HG03571 (cell line): Measurements from ENCODE around the gene FGFBP1.
"Not testable (repeated sequence)": the region's sequence is repeated elsewhere in the genome, so short reads cannot be mapped to it uniquely, and the experiment has no call there.

Experiments used
- ATAC-seq: cut with Tn5 transposase; IDR thresholded peaks from one replicate; pipeline ENCODE4 v1.9.1; 2021; ENCODE audit not compliant: unreplicated experiment

FGFBP1 gene

GRCh38 chr4:15947684-15948083 lies 9.1 kb upstream of the FGFBP1 start:
- no peak for ATAC-seq

- ATAC-seq: no peak
Observed at GRCh38 chr4:15945516-15945915, 7.0 kb upstream of the FGFBP1 start.

DNA sequence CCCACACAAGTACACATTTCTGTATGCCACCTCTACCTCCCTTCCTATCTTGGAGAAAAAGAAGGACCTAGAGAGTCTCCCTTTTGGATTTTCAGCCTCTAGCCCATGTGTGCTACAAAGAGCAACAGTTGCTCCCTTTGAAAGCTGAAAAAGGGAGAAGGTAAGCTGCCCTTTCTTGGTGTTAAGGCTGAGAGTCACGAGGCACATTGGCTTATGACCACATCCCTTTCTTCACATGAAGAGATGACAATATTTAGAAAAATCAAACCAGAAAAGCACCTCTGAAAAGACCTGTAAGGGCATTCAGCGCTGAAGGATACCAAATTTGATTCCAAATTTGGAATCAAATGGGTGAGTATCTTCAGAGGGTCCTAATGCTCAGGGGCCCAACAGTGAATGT lies 6.4 kb upstream of the FGFBP1 start:
- no peak for ATAC-seq

- no peak for ATAC-seq
Observed at GRCh38 chr4:15942283-15942682, 3.7 kb upstream of the FGFBP1 start.

DNA sequence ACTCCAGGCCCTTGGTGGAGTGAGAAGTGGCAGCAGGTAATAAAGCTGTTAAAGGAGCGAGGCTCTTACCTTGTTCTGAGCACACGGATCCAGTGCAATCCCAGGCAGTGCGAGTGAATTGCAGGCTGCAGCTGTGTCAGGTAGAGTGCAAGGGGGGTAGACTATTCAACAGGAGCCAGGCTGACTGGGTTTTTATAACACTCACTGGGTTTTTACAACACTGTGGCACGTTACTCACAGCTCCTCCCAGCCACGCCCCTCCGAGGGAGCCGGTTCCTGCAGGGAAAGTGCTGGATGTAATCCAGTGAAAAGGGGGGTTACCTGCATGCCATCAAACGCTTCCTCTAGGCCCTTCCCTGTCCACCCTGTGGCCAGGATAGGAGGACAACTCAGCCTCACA lies 358 bp downstream of the FGFBP1 start:
- ATAC-seq: no peak

DNA sequence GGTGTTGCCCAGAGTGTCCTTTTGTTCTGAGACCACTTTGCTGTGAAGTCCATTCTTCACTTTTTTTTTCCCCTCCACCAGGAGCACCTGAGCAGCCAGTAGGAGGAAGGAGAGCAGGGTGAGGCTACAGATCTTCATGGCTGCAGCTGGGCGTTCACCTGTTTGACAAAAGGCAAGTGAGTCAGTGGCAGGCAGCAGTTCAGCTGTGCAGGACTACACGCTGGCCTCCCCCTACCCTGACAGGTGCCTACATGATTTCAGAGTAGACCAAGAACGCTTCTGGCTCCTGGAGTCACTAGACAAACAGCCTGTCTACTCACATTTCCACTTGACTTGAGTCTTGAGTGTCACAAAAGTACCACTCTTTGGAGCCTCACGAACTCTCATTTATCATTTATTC lies 2.0 kb downstream of the FGFBP1 start:
- ATAC-seq: no peak

- no peak for ATAC-seq
Observed at GRCh38 chr4:15935504-15936402, 2.8 kb downstream of the FGFBP1 start.

DNA sequence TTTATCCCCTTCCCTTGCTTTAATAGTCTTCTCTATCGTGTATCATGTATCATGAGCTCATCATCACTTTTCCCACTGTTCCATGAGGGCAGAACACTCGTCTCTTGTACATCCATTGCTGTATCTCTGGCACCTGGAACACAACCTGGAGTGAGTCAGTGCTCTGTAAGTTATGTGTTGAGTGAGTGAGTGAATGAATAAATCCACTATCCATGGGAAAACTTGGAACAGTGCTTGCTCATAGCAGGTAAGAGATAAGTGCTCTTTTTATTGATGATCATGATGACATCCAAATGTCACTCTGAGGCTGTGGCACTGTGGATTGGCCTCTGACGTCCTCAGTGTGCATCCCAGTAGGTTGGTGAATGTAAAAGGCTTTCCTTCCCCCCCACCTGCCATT lies 4.3 kb downstream of the FGFBP1 start:
- ATAC-seq: no peak

DNA sequence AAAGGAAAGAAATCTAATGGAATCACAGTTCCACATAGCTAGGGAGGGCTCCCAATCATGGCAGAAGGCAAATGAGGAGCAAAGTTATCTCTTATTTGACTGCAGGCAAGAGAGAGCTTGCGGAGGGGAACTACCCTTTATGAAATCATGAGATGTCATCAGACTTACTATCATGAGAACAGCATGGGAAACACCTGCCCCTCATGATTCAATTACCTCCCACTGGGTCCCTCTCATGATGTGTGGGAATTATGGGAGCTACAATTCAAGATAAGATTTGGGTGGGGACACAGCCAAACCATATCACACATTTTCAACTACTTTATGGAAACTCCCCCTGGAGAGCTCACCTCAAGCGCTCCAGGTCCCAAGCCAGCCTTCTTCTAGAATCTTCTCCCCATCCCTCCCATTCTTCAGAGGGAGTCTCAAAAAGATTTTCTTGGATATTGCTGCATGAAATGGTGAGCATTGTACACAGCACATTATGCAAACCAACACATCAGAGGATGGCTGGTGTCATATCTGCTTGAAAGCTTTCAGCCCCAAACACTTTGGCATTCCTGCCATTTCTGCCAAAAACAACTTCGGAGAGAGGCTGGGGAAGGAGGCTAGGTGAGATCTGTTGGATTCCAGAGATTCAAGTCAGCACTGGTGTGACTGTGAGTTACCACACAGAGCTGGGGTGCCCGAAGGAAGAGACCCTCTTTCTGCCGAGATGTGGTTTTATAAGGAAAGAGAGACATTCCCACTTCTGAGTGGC lies 6.9 kb downstream of the FGFBP1 start:
- no peak for ATAC-seq

- no peak for ATAC-seq
Observed at GRCh38 chr4:15930314-15930713, 8.2 kb downstream of the FGFBP1 start.

GRCh38 chr4:15929540-15929939 lies 9.0 kb downstream of the FGFBP1 start:
- no peak for ATAC-seq

- no peak for ATAC-seq
Observed at GRCh38 chr4:15928883-15929282, 9.7 kb downstream of the FGFBP1 start.

DNA sequence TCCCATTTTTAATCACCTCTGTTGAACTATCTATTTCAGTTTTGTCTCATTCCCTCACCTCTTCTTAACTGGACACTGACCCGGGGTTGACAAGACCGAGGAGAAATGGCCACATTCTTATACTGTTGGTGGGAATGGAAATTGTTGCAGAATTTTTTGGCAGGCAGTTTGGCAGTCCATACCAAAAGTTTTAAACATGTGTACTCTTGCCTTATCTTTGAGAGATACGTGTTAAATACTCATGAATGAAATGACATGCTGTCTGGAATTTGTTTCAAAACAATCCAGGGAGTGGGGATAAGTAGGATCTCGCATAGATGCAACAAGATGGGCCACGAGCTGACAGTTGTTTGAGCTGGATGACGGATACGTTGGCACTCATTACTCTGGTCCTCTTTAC lies 12.1 kb downstream of the FGFBP1 start:
- ATAC-seq: no peak

DNA sequence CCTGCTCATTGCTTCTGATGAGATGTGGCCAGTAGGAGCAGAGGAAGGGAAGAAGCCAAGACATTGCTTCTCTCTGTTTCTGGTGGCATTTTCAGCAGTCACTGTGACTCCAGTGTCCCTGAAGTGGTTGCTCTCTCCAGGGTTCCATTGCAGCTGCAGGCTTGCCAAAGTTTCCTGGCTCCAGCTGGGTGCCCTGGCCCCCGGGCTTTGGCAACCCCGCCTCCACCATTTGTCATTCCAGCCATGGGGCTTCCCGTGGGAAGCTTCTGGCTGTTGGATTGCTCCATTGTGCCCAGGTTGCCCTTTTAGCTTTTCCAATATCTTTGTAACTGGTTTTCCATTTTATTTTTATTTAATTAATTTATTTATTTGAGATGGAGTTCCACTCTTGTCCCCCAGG lies 12.7 kb downstream of the FGFBP1 start:
- no peak for ATAC-seq

DNA sequence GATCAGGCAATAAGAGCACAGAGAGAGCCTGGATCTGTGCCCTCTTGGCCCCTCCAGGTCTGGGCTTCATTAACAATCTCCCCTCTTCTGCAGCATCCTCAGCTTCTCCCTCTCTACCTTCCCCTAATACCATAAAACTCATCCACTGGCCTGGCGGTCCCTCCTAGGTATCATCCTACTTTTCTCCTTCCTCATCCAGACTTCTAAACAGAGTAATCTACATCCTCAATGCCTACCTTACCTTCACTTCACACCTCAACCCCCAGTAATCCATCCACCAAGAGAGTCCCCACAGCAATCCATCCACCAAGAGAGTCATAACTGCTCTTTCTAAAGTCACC lies 17.0 kb downstream of the FGFBP1 start:
- no peak for ATAC-seq

DNA sequence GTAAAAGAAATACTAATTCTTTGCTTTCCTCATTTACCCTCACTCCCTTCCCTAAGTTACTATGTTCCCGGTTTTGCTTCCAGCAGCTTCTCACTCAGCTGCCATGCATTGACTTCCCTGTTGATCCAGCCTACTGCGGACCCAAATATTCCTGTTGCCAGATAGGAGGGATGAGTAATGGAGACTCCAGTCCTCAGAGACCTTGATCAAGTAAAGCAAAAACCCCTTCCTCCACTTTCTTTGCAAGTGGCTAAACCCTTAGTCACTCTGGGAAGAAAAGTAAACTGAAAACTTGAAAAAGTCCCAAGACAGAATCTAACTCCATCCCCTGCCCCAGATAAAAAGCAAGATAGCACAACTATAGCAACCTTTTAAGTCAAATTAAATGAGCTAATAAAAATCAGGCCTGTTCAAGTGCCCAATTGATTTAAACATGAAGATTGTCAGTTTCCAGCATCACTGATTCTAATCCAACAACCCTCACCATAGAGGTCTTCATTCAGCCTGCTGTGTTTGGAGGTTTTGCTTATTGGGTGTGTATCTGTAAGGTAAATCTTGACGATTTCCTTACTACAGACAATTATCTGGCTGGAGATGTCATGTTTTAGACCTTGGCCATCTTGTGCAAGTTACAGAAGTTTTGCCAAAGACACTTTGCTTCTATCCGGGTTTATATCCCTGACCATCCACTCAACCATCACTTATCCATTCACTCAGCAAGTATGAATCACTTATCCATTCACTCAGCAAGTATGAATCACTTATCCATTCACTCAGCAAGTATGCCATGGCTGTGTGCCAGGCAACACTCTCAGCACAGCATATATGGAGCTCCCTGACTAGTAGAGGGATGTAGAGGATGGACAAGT lies 17.6 kb downstream of the FGFBP1 start:
- ATAC-seq: no peak

- no peak for ATAC-seq
Observed at GRCh38 chr4:15918484-15919129, 19.9 kb downstream of the FGFBP1 start.

DNA sequence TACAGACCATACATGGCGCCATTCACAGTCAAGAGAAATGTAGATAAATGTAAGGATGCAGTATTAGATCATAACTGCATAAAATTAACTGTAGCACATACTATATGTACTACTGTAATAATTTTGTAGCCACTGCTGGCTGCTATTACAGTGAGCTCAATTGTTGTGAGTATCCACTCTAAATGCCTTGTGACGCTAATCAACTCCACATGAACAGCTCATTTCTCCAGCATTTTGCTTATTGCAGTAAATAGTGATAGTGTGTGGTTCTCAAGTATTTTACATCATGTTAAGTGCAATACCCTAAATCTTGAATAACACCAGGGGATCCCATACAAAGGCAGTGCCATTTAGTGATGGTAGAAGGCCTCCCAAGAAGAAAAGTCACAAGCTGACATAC lies 21.2 kb downstream of the FGFBP1 start:
- ATAC-seq: no peak

DNA sequence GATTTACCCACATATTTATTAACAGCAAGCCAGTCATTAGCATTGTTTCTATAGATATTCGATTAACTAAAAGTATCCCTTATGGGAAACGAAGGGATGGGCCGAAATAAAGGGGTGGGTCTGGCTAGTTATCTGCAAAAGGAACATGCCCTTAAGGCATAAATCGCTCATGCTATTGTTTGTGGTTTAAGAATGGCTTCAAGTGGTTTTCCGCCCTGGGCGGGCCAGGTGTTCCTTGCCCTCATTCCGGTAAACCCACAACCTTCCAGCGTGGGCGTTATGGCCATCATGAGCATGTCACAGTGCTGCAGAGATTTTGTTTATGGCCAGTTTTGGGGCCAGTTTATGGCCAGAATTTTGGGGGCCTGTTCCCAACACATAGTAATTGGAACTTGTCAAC lies 22.2 kb downstream of the FGFBP1 start:
- ATAC-seq: not testable (repeated sequence)

GRCh38 chr4:15914736-15915135 lies 23.8 kb downstream of the FGFBP1 start:
- ATAC-seq: no peak

- no peak for ATAC-seq
Observed at GRCh38 chr4:15914291-15914690, 24.2 kb downstream of the FGFBP1 start.
